MCF 10A (cell line): Measurements from ENCODE around the gene ADK. TPM values are rescaled to one million over a fixed set of nuclear protein-coding genes. Genes with fewer than 3 reads are reported as not detected.
A peak's percentile ranks its signal among the peaks of the same experiment; 100 is the strongest.

ENCODE experiments used
- BruUV-seq: library from RNA; stranded (reverse); fragments of 400-500 nt; replicated peaks from 2 replicates; lab custom pipeline; 2021; lab: Mats Ljungman, UMichigan
- CTCF ChIA-PET: fragments of 300-600 bp; sonication (Branson Sonifier 250); formaldehyde crosslinking; extraction: SDS; loops from one replicate; lab custom pipeline; 2021; ENCODE audit warnings: antibody characterized with exemption, inconsistent platforms; lab: Yijun Ruan, JAX
- POLR2A ChIA-PET: fragments of 300-600, 350-650 bp; sonication (Branson Sonifier 250); formaldehyde crosslinking; extraction: SDS; loops from one replicate; lab custom pipeline; 2020; ENCODE audit warnings: antibody characterized with exemption, inconsistent platforms; lab: Yijun Ruan, JAX
- DNase-seq: peaks from one replicate; pipeline ENCODE4 v3.0.0-alpha.2; 2018; ENCODE audit not compliant: unreplicated experiment
- H3K27ac Mint-ChIP-seq: one replicate; pipeline ENCODE4 v1.8.0; 2022; ENCODE audit warnings: mild to moderate bottlenecking, low read depth, mixed read lengths; ENCODE audit not compliant: unreplicated experiment
- H3K27me3 Mint-ChIP-seq: one replicate; pipeline ENCODE4 v1.8.0; 2022; ENCODE audit warnings: mixed read lengths; ENCODE audit not compliant: insufficient read depth, unreplicated experiment
- H3K36me3 Mint-ChIP-seq: one replicate; pipeline ENCODE4 v1.8.0; 2022; ENCODE audit warnings: mild to moderate bottlenecking, moderate library complexity, mixed read lengths; ENCODE audit not compliant: insufficient read depth, unreplicated experiment
- H3K4me1 Mint-ChIP-seq: one replicate; pipeline ENCODE4 v1.8.0; 2022; ENCODE audit warnings: mixed read lengths; ENCODE audit not compliant: insufficient read depth, unreplicated experiment
- H3K4me3 Mint-ChIP-seq: one replicate; pipeline ENCODE4 v1.8.0; 2022; ENCODE audit warnings: mild to moderate bottlenecking, moderate library complexity, mixed read lengths; ENCODE audit not compliant: unreplicated experiment
- H3K9me3 Mint-ChIP-seq: one replicate; pipeline ENCODE4 v1.8.0; 2022; ENCODE audit warnings: mixed read lengths; ENCODE audit not compliant: unreplicated experiment
- intact Hi-C: fragments of 100-400 bp; cut with micrococcal nuclease; formaldehyde crosslinking; loops from 2 replicates; pipeline ENCODE4 v1.14.1; 2022
- total RNA-seq: library from RNA; stranded (reverse); gene quantifications from 2 replicates; pipeline ENCODE4 v1.2.3, GENCODE V29; 2022
- TF ChIP-seq, protein P1 (sequence below): fragments of 200-600 bp; IDR thresholded peaks from one replicate; pipeline ENCODE4 v1.8.0; 2022; ENCODE audit warnings: antibody characterized with exemption, mild to moderate bottlenecking; ENCODE audit not compliant: unreplicated experiment

The ADK gene
- total RNA-seq, 1 experiment from 2014 or later = 98.6 TPM

DNA sequence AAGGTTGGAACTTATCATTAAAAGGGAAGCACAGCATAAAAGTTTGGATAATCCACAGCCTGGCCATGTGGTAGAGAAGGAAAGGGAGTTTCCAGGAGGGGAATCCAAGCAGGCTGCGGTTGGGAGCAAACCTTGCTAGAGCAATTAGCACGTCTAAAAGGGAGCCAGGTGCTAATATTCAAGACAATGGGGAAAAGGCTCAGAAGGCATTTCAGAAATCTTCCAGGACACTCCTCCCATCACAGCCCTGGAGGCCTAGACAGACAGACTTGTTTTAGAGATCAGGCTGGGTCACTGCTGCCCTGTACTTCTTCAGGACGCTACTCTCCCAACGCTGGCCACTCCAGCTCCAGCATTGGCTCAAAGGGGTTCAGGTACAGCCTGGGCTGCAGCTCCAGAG lies 579.2 kb downstream of the ADK start:
- ChIA-PET CTCF (no interaction called here), POLR2A (no interaction called here)
- Mint-ChIP-seq H3K9me3 (peaks cover 7% of the 10 kb centered on the region), H3K36me3 (peaks cover 5% of the 10 kb centered on the region), H3K4me3 (no peak overlapping the region), H3K27me3 (no peaks in the 10 kb centered on the region), H3K4me1 (no peaks in the 10 kb centered on the region), H3K27ac (no peak overlapping the region)
- intact Hi-C loops = no loop called here
- no peak for DNase-seq
- TF ChIP-seq, protein P1, sequence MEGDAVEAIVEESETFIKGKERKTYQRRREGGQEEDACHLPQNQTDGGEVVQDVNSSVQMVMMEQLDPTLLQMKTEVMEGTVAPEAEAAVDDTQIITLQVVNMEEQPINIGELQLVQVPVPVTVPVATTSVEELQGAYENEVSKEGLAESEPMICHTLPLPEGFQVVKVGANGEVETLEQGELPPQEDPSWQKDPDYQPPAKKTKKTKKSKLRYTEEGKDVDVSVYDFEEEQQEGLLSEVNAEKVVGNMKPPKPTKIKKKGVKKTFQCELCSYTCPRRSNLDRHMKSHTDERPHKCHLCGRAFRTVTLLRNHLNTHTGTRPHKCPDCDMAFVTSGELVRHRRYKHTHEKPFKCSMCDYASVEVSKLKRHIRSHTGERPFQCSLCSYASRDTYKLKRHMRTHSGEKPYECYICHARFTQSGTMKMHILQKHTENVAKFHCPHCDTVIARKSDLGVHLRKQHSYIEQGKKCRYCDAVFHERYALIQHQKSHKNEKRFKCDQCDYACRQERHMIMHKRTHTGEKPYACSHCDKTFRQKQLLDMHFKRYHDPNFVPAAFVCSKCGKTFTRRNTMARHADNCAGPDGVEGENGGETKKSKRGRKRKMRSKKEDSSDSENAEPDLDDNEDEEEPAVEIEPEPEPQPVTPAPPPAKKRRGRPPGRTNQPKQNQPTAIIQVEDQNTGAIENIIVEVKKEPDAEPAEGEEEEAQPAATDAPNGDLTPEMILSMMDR = no peak
- no TSS peak for BruUV-seq

- H3K36me3 Mint-ChIP-seq = no peaks in the 10 kb centered on the region
- DNase-seq = no peak
- H3K27ac Mint-ChIP-seq = no peak overlapping the region
- no peaks in the 10 kb centered on the region for H3K27me3 Mint-ChIP-seq
- ChIA-PET CTCF (no interaction called here), POLR2A (interaction anchor here (0.6 kb wide), 1 partner anchor 42 kb away, joined by 3 read pairs; no protein-coding TSS in a partner anchor)
- TF ChIP-seq, protein P1 = no peak
- H3K4me3 Mint-ChIP-seq = no peak overlapping the region
- peaks cover 7% of the 10 kb centered on the region for H3K9me3 Mint-ChIP-seq
- intact Hi-C loops = no loop called here
- H3K4me1 Mint-ChIP-seq = no peaks in the 10 kb centered on the region
- no TSS peak for BruUV-seq
Observed at GRCh38 chr10:74733612-74734011, 582.6 kb downstream of the ADK start.

DNA sequence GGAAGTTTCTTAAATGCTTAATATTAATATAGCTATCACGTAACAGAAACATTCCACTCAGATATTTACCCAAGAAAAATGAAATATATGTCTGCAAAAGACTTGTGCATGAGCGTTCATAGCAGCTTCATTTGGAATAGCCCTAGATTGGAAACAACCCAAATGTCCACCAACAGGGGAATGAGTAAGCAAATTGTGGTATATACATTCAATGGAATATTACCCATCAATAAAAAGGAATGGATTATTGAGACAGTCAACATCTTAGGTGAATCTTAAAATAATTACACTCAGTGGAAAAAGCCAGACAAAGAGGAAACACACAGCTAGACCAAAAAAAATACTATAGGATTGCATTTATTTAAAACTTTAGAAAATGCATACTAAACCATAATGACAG lies 585.0 kb downstream of the ADK start:
- Mint-ChIP-seq H3K4me1 (no peaks in the 10 kb centered on the region), H3K36me3 (no peaks in the 10 kb centered on the region), H3K27me3 (no peaks in the 10 kb centered on the region), H3K4me3 (no peak overlapping the region), H3K9me3 (peaks cover 7% of the 10 kb centered on the region), H3K27ac (no peak overlapping the region)
- no peak for DNase-seq
- intact Hi-C loops = no loop called here
- ChIA-PET CTCF (interaction anchor here (0.6 kb wide), 1 partner anchor 318 kb away, joined by 3 read pairs; no protein-coding TSS in a partner anchor), POLR2A (no interaction called here)
- BruUV-seq = no TSS peak
- TF ChIP-seq, protein P1 = no peak

GRCh38 chr10:74738052-74738451 lies 587.0 kb downstream of the ADK start:
- intact Hi-C loops = no loop called here
- Mint-ChIP-seq H3K4me1 (no peaks in the 10 kb centered on the region), H3K27ac (no peak overlapping the region), H3K27me3 (no peaks in the 10 kb centered on the region), H3K9me3 (peaks cover 7% of the 10 kb centered on the region), H3K36me3 (no peaks in the 10 kb centered on the region), H3K4me3 (no peak overlapping the region)
- POLR2A ChIA-PET = interaction anchor here (0.6 kb wide), 2 partner anchors 16 to 387 kb away, joined by 3 to 5 read pairs; no protein-coding TSS in a partner anchor
- CTCF ChIA-PET = interaction anchor here (0.6 to 0.7 kb wide), 2 partner anchors 10 to 443 kb away, joined by 3 read pairs; no protein-coding TSS in a partner anchor
- BruUV-seq = no TSS peak
- peak; percentile 11 for DNase-seq
- TF ChIP-seq, protein P1 = no peak
